ENCODE measurements around the gene PRC1.
A peak's percentile ranks its signal among the peaks of the same experiment; 100 is the strongest.

Gene PRC1

GRCh38 chr15:90934949-90935751, 59.2 kb downstream of the PRC1 start, which contains the start of gene UNC45A:
TSS of gene UNC45A (plus strand) at chr15:90935285. CDS start at chr15:90935325, 40 bp downstream.
- DNase-seq (ENCODE audit: low read depth), result peak; percentile 96
- no peak for TF ChIP-seq CTCF (IDR thresholded peaks at IDR 0.05; ENCODE audit: insufficient read depth, low read depth, low read length, missing control alignments)
- H3K4me3 ChIP-seq (ENCODE audit: low read length), result peak within 1 kb of the TSS; percentile 87

GRCh38 chr15:90934256-90934948, 59.9 kb downstream of the PRC1 start:
- peak; percentile 94 for TF ChIP-seq CTCF (IDR thresholded peaks at IDR 0.05; ENCODE audit: insufficient read depth, low read depth, low read length, missing control alignments)
- peak; percentile 91 for DNase-seq (ENCODE audit: low read depth)
- H3K4me3 ChIP-seq (ENCODE audit: low read length), result peak overlapping the region; percentile 87

GRCh38 chr15:90933301-90933700, 61.0 kb downstream of the PRC1 start:
- DNase-seq (ENCODE audit: low read depth), result no peak
- no peak overlapping the region for H3K4me3 ChIP-seq (ENCODE audit: low read length)
- no peak for TF ChIP-seq CTCF (IDR thresholded peaks at IDR 0.05; ENCODE audit: insufficient read depth, low read depth, low read length, missing control alignments)

GRCh38 chr15:90932660-90932991, 61.7 kb downstream of the PRC1 start:
- H3K4me3 ChIP-seq (ENCODE audit: low read length), result no peak overlapping the region
- no peak for DNase-seq (ENCODE audit: low read depth)

GRCh38 chr15:90931828-90932659, 62.3 kb downstream of the PRC1 start, which contains the start of gene HDDC3:
TSS of gene HDDC3 (minus strand) at chr15:90932549. CDS start at chr15:90932540, 9 bp downstream.
- peak within 1 kb of the TSS; percentile 97 for H3K4me3 ChIP-seq (ENCODE audit: low read length)
- DNase-seq (ENCODE audit: low read depth), result peak; percentile 89
- TF ChIP-seq CTCF (IDR thresholded peaks at IDR 0.05; ENCODE audit: insufficient read depth, low read depth, low read length, missing control alignments), result peak; percentile 81

More at GRCh38 chr15:90932660-90932991, 61.7 kb downstream of the PRC1 start:
- no peak for TF ChIP-seq CTCF (IDR thresholded peaks at IDR 0.05; ENCODE audit: insufficient read depth, low read depth, low read length, missing control alignments)

GRCh38 chr15:90931575-90931827, 62.8 kb downstream of the PRC1 start:
- DNase-seq (ENCODE audit: low read depth), result no peak
- peak overlapping the region; percentile 97 for H3K4me3 ChIP-seq (ENCODE audit: low read length)
- no peak for TF ChIP-seq CTCF (IDR thresholded peaks at IDR 0.05; ENCODE audit: insufficient read depth, low read depth, low read length, missing control alignments)

Measured in epithelial cell of esophagus (primary cell).